ENCODE measurements around the gene CD93.

Gene CD93

GRCh38 chr20:23032056-23032749 is 53.9 kb downstream of the CD93 start:
- DNase-seq, result no peak

DNA sequence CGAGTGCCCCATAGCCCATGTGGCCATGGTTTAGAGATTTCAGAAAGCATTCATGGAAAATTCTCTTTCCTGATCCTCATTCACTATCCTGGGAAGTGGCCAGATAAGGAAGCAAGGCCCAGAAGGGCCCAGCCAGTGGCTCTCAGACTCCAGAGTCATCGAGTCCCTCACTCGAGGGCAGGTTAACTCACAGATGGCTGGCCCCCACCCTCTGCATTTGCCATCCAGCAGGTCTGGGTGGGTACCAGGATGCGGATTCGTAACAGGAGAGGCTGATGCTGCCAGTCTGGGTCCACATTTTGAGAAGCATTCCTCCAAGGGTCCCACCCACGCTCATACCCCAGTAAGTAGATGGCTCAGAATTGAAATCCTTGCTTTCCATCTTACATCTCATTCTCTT is 54.8 kb downstream of the CD93 start:
- DNase-seq, result no peak

Data from COR-L47 (cell line).